Neural cell (in vitro differentiated cells): ENCODE data around the gene TIE1.

Source experiments
- EZH2 ChIP-seq: fragments of 200-600, 300-800 bp; shearing (Covaris generic), sonication (generic); IDR thresholded peaks from 2 replicates; pipeline ENCODE4 v1.6.1; 2014; ENCODE audit warnings: antibody characterized with exemption, low read length, borderline replicate concordance, mild to moderate bottlenecking; ENCODE audit not compliant: insufficient read depth, poor library complexity, severe bottlenecking
- TF ChIP-seq, protein P1 (sequence below): IDR thresholded peaks from 2 replicates; pipeline ENCODE4 v1.6.1; 2012; ENCODE audit warnings: borderline replicate concordance
- TF ChIP-seq, protein P2 (sequence below): fragments of 450-650 bp; IDR thresholded peaks from 2 replicates; pipeline ENCODE4 v1.5.1; 2014; ENCODE audit warnings: antibody characterized with exemption, mild to moderate bottlenecking, moderate library complexity; ENCODE audit not compliant: poor library complexity, severe bottlenecking

DNA sequence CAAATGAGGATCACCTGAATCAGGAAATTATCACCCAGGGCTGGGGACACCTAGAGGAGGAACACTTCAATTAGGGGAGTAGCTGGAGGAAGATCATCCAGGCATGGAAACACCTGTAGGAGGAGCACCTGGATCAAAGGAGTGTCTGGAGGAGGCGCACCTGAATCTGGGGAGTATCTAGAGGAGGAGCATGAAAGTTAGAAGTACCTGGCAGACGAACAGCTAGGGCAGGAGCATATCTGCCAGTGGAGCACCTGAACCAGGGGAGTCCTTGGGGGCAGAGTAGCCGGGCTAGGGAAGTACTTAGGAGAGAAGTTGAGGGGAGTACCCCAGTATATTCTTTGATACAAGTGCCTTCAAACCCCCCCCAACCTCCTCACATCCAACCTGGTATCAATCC, 16.7 kb upstream of the TIE1 start:
- TF ChIP-seq, protein P1, sequence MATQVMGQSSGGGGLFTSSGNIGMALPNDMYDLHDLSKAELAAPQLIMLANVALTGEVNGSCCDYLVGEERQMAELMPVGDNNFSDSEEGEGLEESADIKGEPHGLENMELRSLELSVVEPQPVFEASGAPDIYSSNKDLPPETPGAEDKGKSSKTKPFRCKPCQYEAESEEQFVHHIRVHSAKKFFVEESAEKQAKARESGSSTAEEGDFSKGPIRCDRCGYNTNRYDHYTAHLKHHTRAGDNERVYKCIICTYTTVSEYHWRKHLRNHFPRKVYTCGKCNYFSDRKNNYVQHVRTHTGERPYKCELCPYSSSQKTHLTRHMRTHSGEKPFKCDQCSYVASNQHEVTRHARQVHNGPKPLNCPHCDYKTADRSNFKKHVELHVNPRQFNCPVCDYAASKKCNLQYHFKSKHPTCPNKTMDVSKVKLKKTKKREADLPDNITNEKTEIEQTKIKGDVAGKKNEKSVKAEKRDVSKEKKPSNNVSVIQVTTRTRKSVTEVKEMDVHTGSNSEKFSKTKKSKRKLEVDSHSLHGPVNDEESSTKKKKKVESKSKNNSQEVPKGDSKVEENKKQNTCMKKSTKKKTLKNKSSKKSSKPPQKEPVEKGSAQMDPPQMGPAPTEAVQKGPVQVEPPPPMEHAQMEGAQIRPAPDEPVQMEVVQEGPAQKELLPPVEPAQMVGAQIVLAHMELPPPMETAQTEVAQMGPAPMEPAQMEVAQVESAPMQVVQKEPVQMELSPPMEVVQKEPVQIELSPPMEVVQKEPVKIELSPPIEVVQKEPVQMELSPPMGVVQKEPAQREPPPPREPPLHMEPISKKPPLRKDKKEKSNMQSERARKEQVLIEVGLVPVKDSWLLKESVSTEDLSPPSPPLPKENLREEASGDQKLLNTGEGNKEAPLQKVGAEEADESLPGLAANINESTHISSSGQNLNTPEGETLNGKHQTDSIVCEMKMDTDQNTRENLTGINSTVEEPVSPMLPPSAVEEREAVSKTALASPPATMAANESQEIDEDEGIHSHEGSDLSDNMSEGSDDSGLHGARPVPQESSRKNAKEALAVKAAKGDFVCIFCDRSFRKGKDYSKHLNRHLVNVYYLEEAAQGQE: no peak
- TF ChIP-seq EZH2: no peak
- TF ChIP-seq, protein P2, sequence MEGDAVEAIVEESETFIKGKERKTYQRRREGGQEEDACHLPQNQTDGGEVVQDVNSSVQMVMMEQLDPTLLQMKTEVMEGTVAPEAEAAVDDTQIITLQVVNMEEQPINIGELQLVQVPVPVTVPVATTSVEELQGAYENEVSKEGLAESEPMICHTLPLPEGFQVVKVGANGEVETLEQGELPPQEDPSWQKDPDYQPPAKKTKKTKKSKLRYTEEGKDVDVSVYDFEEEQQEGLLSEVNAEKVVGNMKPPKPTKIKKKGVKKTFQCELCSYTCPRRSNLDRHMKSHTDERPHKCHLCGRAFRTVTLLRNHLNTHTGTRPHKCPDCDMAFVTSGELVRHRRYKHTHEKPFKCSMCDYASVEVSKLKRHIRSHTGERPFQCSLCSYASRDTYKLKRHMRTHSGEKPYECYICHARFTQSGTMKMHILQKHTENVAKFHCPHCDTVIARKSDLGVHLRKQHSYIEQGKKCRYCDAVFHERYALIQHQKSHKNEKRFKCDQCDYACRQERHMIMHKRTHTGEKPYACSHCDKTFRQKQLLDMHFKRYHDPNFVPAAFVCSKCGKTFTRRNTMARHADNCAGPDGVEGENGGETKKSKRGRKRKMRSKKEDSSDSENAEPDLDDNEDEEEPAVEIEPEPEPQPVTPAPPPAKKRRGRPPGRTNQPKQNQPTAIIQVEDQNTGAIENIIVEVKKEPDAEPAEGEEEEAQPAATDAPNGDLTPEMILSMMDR: no peak
